A673 (cell line): ENCODE measurements around the gene PRSS27. TPM values are rescaled to one million over a fixed set of nuclear protein-coding genes. Genes with fewer than 3 reads are reported as not detected.

Source experiments
- BruUV-seq: library from RNA; stranded (reverse); fragments of 400-500 nt; replicated peaks from 2 replicates; lab custom pipeline; 2021; lab: Mats Ljungman, UMichigan
- CTCF ChIA-PET: fragments of 300-600 bp; sonication (Branson Sonifier 250); formaldehyde crosslinking; loops from one replicate; lab custom pipeline; 2022; ENCODE audit warnings: antibody characterized with exemption; lab: Charles Lee
- POLR2A ChIA-PET: fragments of 300-600 bp; sonication (Branson Sonifier 250); formaldehyde crosslinking; loops from one replicate; lab custom pipeline; 2022; ENCODE audit warnings: antibody characterized with exemption; ENCODE audit not compliant: low non-redundant PET; lab: Charles Lee
- DNase-seq: peaks from one replicate; pipeline ENCODE4 v3.0.0-alpha.2; 2015; ENCODE audit warnings: low spot score
- H3K27ac ChIP-seq: fragments of 200-600 bp; sonication (generic); 2 replicates; pipeline ENCODE4 v1.5.1; 2016; ENCODE audit warnings: mixed run types, low read depth, mild to moderate bottlenecking, mixed read lengths, antibody characterized with exemption, low read length; ENCODE audit not compliant: poor library complexity, severe bottlenecking
- H3K27me3 ChIP-seq: fragments of 200-600 bp; sonication (generic); replicated peaks from 2 replicates; pipeline ENCODE4 v1.6.1; 2017; ENCODE audit warnings: mixed run types, low read depth, mild to moderate bottlenecking, mixed read lengths, antibody characterized with exemption, low read length; ENCODE audit not compliant: insufficient read depth, poor library complexity
- H3K36me3 ChIP-seq: fragments of 200-600 bp; sonication (generic); 2 replicates; pipeline ENCODE4 v1.6.1; 2016; ENCODE audit warnings: mixed run types, mild to moderate bottlenecking, mixed read lengths, antibody characterized with exemption, low read length; ENCODE audit not compliant: insufficient read depth, poor library complexity, severe bottlenecking
- H3K4me1 ChIP-seq: fragments of 200-600 bp; sonication (generic); 2 replicates; pipeline ENCODE4 v1.6.1; 2017; ENCODE audit warnings: mixed run types, mild to moderate bottlenecking, mixed read lengths, antibody characterized with exemption, low read length; ENCODE audit not compliant: insufficient read depth, poor library complexity, severe bottlenecking
- H3K4me3 ChIP-seq: fragments of 200-600 bp; sonication (generic); 2 replicates; pipeline ENCODE4 v1.5.1; 2016; ENCODE audit warnings: low read depth, mixed run types, mild to moderate bottlenecking, mixed read lengths, low read length; ENCODE audit not compliant: poor library complexity, severe bottlenecking
- H3K9me3 ChIP-seq: fragments of 200-600 bp; sonication (generic); 2 replicates; pipeline ENCODE4 v1.6.1; 2016; ENCODE audit warnings: mixed run types, low read depth, mild to moderate bottlenecking, mixed read lengths, antibody characterized with exemption, low read length; ENCODE audit not compliant: poor library complexity, severe bottlenecking
- CTCF ChIP-seq: fragments of 300-800, 200-600 bp; sonication (generic); conservative IDR thresholded peaks from 2 replicates; pipeline ENCODE4 v1.5.1; 2017; ENCODE audit warnings: low read depth, mild to moderate bottlenecking, antibody characterized with exemption, low read length, moderate library complexity, mixed read lengths
- EZH2 ChIP-seq: fragments of 200-600 bp; sonication (generic); IDR thresholded peaks from 2 replicates; pipeline ENCODE4 v1.6.1; 2017; ENCODE audit warnings: borderline replicate concordance, low read depth, mild to moderate bottlenecking, mixed read lengths, antibody characterized with exemption, low read length; ENCODE audit not compliant: poor library complexity, severe bottlenecking
- intact Hi-C: fragments of 100-400 bp; cut with micrococcal nuclease; formaldehyde crosslinking; loops from one replicate; pipeline ENCODE4 v1.10.0; 2022; ENCODE audit not compliant: unreplicated experiment
- total RNA-seq: library from RNA; stranded (reverse); gene quantifications from 2 replicates; pipeline ENCODE4 v1.2.3, GENCODE V29; 2021

Gene PRSS27
- total RNA-seq, 1 experiment from 2014 or later: 1.3 TPM

GRCh38 chr16:2713985-2714774, 5.8 kb downstream of the PRSS27 start:
- DNase-seq: no peak
- Histone ChIP-seq H3K4me3 (no peak overlapping the region), H3K9me3 (no peaks in the 10 kb centered on the region), H3K27me3 (no peaks in the 10 kb centered on the region), H3K36me3 (no peaks in the 10 kb centered on the region), H3K4me1 (no peaks in the 10 kb centered on the region), H3K27ac (no peak overlapping the region)
- no TSS peak for BruUV-seq
- POLR2A ChIA-PET: no interaction called here
- TF ChIP-seq EZH2 (no peak), CTCF (no peak)
- CTCF ChIA-PET: no interaction called here
- intact Hi-C loops: no loop called here

GRCh38 chr16:2713523-2713922, 6.5 kb downstream of the PRSS27 start:
- Histone ChIP-seq H3K36me3 (no peaks in the 10 kb centered on the region), H3K27ac (no peak overlapping the region), H3K4me1 (no peaks in the 10 kb centered on the region), H3K4me3 (no peak overlapping the region), H3K27me3 (no peaks in the 10 kb centered on the region), H3K9me3 (no peaks in the 10 kb centered on the region)
- no peak for TF ChIP-seq EZH2
- no peak for TF ChIP-seq CTCF
- intact Hi-C loops: no loop called here
- POLR2A ChIA-PET: no interaction called here
- no TSS peak for BruUV-seq
- DNase-seq: no peak
- CTCF ChIA-PET: no interaction called here

- intact Hi-C loops: no loop called here
- no peak for TF ChIP-seq EZH2
- TF ChIP-seq CTCF: no peak
- peaks cover 9% of the 10 kb centered on the region for H3K36me3 ChIP-seq
- BruUV-seq: no TSS peak
- no peaks in the 10 kb centered on the region for H3K27me3 ChIP-seq
- ChIA-PET CTCF (no interaction called here), POLR2A (no interaction called here)
- no peak overlapping the region for H3K4me3 ChIP-seq
- H3K4me1 ChIP-seq: no peaks in the 10 kb centered on the region
- no peak for DNase-seq
- H3K9me3 ChIP-seq: no peaks in the 10 kb centered on the region
- H3K27ac ChIP-seq: no peak overlapping the region
Measured at GRCh38 chr16:2712546-2712945, 7.5 kb downstream of the PRSS27 start.
